Transverse colon (tissue), 4 donors: ENCODE data around the gene ANKRD12. TPM values are rescaled to one million over a fixed set of nuclear protein-coding genes. Genes with fewer than 3 reads are reported as not detected.

ENCODE experiments used
- DNase-seq: peaks from one replicate; pipeline ENCODE4 v3.0.0-alpha.2; 2019
- H3K27ac ChIP-seq, 4 donors: fragments of 200-600 bp; sonication (generic); 2 replicates each; pipeline ENCODE4 v1.5.1; 2016 to 2018; ENCODE audit warnings: inconsistent platforms in 4 of 4
- H3K27me3 ChIP-seq: fragments of 200-600 bp; sonication (generic); 2 replicates; pipeline ENCODE4 v1.5.1; 2017; ENCODE audit warnings: inconsistent platforms
- H3K36me3 ChIP-seq, 4 donors: fragments of 200-600 bp; sonication (generic); 2 replicates each; pipeline ENCODE4 v1.5.1; 2017 to 2019; ENCODE audit warnings: inconsistent platforms in 4 of 4
- H3K4me1 ChIP-seq, 4 donors: fragments of 200-600 bp; sonication (generic); 2 replicates each; pipeline ENCODE4 v1.5.1; 2017 to 2020; ENCODE audit warnings: inconsistent platforms in 4 of 4
- H3K4me3 ChIP-seq, 4 donors: fragments of 200-600 bp; sonication (generic); 1 replicate in 1 of 4; 2 replicates in 3 of 4; pipeline versions ENCODE4 v1.5.1 to v1.6.1; 2017 to 2019; ENCODE audit warnings: inconsistent platforms in 4 of 4
- H3K9me3 ChIP-seq, 2 donors: fragments of 200-600 bp; sonication (generic); 2 replicates each; pipeline ENCODE4 v1.5.1; 2017 to 2019; ENCODE audit warnings: inconsistent platforms in 2 of 2
- CTCF ChIP-seq, 5 experiments: fragments of 200-600 bp in 3 of 5; fragments of 450-650 bp in 2 of 5; sonication (generic) in 3 of 5; IDR thresholded peaks; 1 replicate in 2 of 5; 2 replicates in 3 of 5; pipeline ENCODE4 v1.5.1; 2016 to 2017; ENCODE audit warnings: antibody characterized with exemption in 5 of 5, inconsistent platforms in 3 of 5, mild to moderate bottlenecking in 2 of 5, moderate library complexity in 1 of 5
- EP300 ChIP-seq: sonication (generic); formaldehyde crosslinking; IDR thresholded peaks from one replicate; pipeline ENCODE4 v1.6.1; 2017; ENCODE audit warnings: antibody characterized with exemption, low read depth
- POLR2A ChIP-seq: fragments of 450-650 bp; IDR thresholded peaks from one replicate; pipeline ENCODE4 v1.6.1; 2016; ENCODE audit warnings: antibody characterized with exemption, mild to moderate bottlenecking, moderate library complexity
- POLR2AphosphoS5 ChIP-seq, 3 donors: sonication (generic); formaldehyde crosslinking; IDR thresholded peaks; one replicate each; pipeline ENCODE4 v1.6.1; 2016; ENCODE audit warnings: antibody characterized with exemption in 3 of 3
- WGBS, 2 donors: methylation state at CpG; one replicate each; pipeline ENCODE4 v1.1.5; 2018; ENCODE audit warnings: low coverage in 1 of 2; 5-methylcytosine and 5-hydroxymethylcytosine counted together
- in situ Hi-C, 4 donors: fragments of 200-750 bp; cut with MboI; loops; one replicate each; pipeline versions ENCODE4 v1.15.0 to v1.15.1; 2017; ENCODE audit warnings: low sequenced_read_pairs in 3 of 4, low pct_ligation_motif_present in 1 of 4, low pct_unique_long_range_greater_than_20kb in 1 of 4
- intact Hi-C: fragments of 100-400 bp; cut with DNase I; formaldehyde crosslinking; loops from one replicate; pipeline ENCODE4 v1.15.1; 2023; ENCODE audit warnings: low total_unique reads
- total RNA-seq, 4 donors: library from RNA; depleted of rRNA; stranded (reverse); fragments of >200 nt; gene quantifications; one replicate each; pipeline ENCODE4 v1.1.0, GENCODE V29; 2016

The ANKRD12 gene
- total RNA-seq, 4 donors from 2014 or later: 17.5 to 91.8 (median 59.1) TPM

- intact Hi-C loops: loop anchor here (5.0 kb wide), 1 partner anchor 1648 kb away; no protein-coding TSS in a partner anchor
- Histone ChIP-seq H3K4me3 (no peak overlapping the region), H3K4me1 (peaks cover 0 to 21% (median 3%) of the 10 kb centered on the region in 4 donors), H3K27me3 (no peaks in the 10 kb centered on the region), H3K27ac (no peak overlapping the region), H3K9me3 (no peaks in the 10 kb centered on the region), H3K36me3 (peaks cover 0 to 8% (median 0%) of the 10 kb centered on the region in 4 donors)
- TF ChIP-seq EP300 (no peak), POLR2AphosphoS5 (IDR thresholded peaks at IDR 0.05) (no peak)
- no peak for DNase-seq
- in situ Hi-C loops: loop anchor here in 1 of 4 donors (25.0 kb wide), 1 partner anchor 527 kb away; no protein-coding TSS in a partner anchor
- WGBS, 2 donors: 90% methylated on average over 2 of the region's 2 CpGs; no CpG with 5 or more reads in 1 of the 2 donors
Observed at GRCh38 chr18:9189491-9189890, 52.9 kb downstream of the ANKRD12 start.

- no peaks in the 10 kb centered on the region for H3K27me3 ChIP-seq
- no peak overlapping the region for H3K27ac ChIP-seq
- WGBS, 2 donors: 93 to 97% methylated on average over 1 to 2 of the region's 2 CpGs
- in situ Hi-C loops: loop anchor here in 1 of 4 donors (25.0 kb wide), 1 partner anchor 529 kb away; no protein-coding TSS in a partner anchor
- DNase-seq: no peak
- H3K4me3 ChIP-seq: no peak overlapping the region
- H3K36me3 ChIP-seq: peaks cover 0 to 17% (median 2%) of the 10 kb centered on the region in 4 donors
- intact Hi-C loops: no loop called here
- no peaks in the 10 kb centered on the region for H3K9me3 ChIP-seq
- H3K4me1 ChIP-seq: peaks cover 0 to 15% (median 3%) of the 10 kb centered on the region in 4 donors
- TF ChIP-seq EP300 (no peak), CTCF (IDR thresholded peaks at IDR 0.05) (no peak), POLR2AphosphoS5 (IDR thresholded peaks at IDR 0.05) (no peak), POLR2A (no peak)
Observed at GRCh38 chr18:9191658-9192256, 55.2 kb downstream of the ANKRD12 start.

- H3K9me3 ChIP-seq: no peaks in the 10 kb centered on the region
- WGBS, 2 donors: 100% methylated on average over 2 of the region's 2 CpGs; no CpG with 5 or more reads in 1 of the 2 donors
- H3K36me3 ChIP-seq: peaks cover 0 to 17% (median 2%) of the 10 kb centered on the region in 4 donors
- intact Hi-C loops: no loop called here
- H3K4me3 ChIP-seq: no peak overlapping the region
- H3K27me3 ChIP-seq: no peaks in the 10 kb centered on the region
- in situ Hi-C loops: loop anchor here in 1 of 4 donors (25.0 kb wide), 1 partner anchor 531 kb away; no protein-coding TSS in a partner anchor
- no peak for DNase-seq
- H3K4me1 ChIP-seq: peaks cover 0 to 7% (median 2%) of the 10 kb centered on the region in 4 donors
- TF ChIP-seq EP300: no peak
- no peak for TF ChIP-seq POLR2AphosphoS5 (IDR thresholded peaks at IDR 0.05)
- TF ChIP-seq POLR2A: no peak
- TF ChIP-seq CTCF (IDR thresholded peaks at IDR 0.05): no peak
- no peak overlapping the region for H3K27ac ChIP-seq
Observed at GRCh38 chr18:9193031-9193430, 56.5 kb downstream of the ANKRD12 start.

- Histone ChIP-seq H3K9me3 (no peaks in the 10 kb centered on the region), H3K4me3 (no peak overlapping the region), H3K27ac (no peak overlapping the region), H3K27me3 (no peaks in the 10 kb centered on the region), H3K4me1 (no peaks in the 10 kb centered on the region), H3K36me3 (peaks cover 0 to 17% (median 2%) of the 10 kb centered on the region in 4 donors)
- in situ Hi-C loops (loop anchor here in 1 of 4 donors (25.0 kb wide), 1 partner anchor 534 kb away; no protein-coding TSS in a partner anchor), intact Hi-C loops (no loop called here)
- 94 to 96% methylated on average over 4 of the region's 4 CpGs for WGBS, 2 donors
- no peak for DNase-seq
- TF ChIP-seq POLR2A (no peak), POLR2AphosphoS5 (IDR thresholded peaks at IDR 0.05) (no peak), EP300 (no peak)
Observed at GRCh38 chr18:9196568-9196967, 60.0 kb downstream of the ANKRD12 start.

- no peak for DNase-seq
- H3K9me3 ChIP-seq: no peaks in the 10 kb centered on the region
- intact Hi-C loops (no loop called here), in situ Hi-C loops (loop anchor here in 1 of 4 donors (25.0 kb wide), 1 partner anchor 537 kb away; no protein-coding TSS in a partner anchor)
- peaks cover 0 to 9% (median 2%) of the 10 kb centered on the region in 4 donors for H3K36me3 ChIP-seq
- H3K4me1 ChIP-seq: no peaks in the 10 kb centered on the region
- H3K4me3 ChIP-seq: no peak overlapping the region
- no peak overlapping the region for H3K27ac ChIP-seq
- TF ChIP-seq POLR2AphosphoS5 (IDR thresholded peaks at IDR 0.05) (no peak), CTCF (IDR thresholded peaks at IDR 0.05) (no peak), EP300 (no peak), POLR2A (no peak)
- H3K27me3 ChIP-seq: no peaks in the 10 kb centered on the region
Observed at GRCh38 chr18:9199681-9200080, 63.1 kb downstream of the ANKRD12 start.
